Glutamatergic neuron (in vitro differentiated cells): ENCODE results near the gene RBBP7. TPM values are rescaled to one million over a fixed set of nuclear protein-coding genes. Genes with fewer than 3 reads are reported as not detected.
A peak's percentile ranks its signal among the peaks of the same experiment; 100 is the strongest.
"Not testable (repeated sequence)": the region's sequence is repeated elsewhere in the genome, so short reads cannot be mapped to it uniquely, and the experiment has no call there.

Experiments used
- DNase-seq: peaks from one replicate; pipeline ENCODE4 v3.0.0; 2022
- H3K27ac Mint-ChIP-seq: one replicate; pipeline ENCODE4 v1.8.0; 2020; ENCODE audit warnings: mild to moderate bottlenecking, mixed read lengths, inconsistent platforms; ENCODE audit not compliant: unreplicated experiment
- H3K27me3 Mint-ChIP-seq: one replicate; pipeline ENCODE4 v1.8.0; 2020; ENCODE audit warnings: mild to moderate bottlenecking, moderate library complexity, mixed read lengths, inconsistent platforms; ENCODE audit not compliant: unreplicated experiment
- H3K36me3 Mint-ChIP-seq: one replicate; pipeline ENCODE4 v1.8.0; 2020; ENCODE audit warnings: mild to moderate bottlenecking, mixed read lengths, inconsistent platforms; ENCODE audit not compliant: unreplicated experiment
- H3K4me1 Mint-ChIP-seq: one replicate; pipeline ENCODE4 v1.8.0; 2020; ENCODE audit warnings: mild to moderate bottlenecking, low read depth, mixed read lengths, inconsistent platforms; ENCODE audit not compliant: unreplicated experiment
- H3K4me3 Mint-ChIP-seq: one replicate; pipeline ENCODE4 v1.8.0; 2020; ENCODE audit warnings: mild to moderate bottlenecking, mixed read lengths, inconsistent platforms; ENCODE audit not compliant: unreplicated experiment
- H3K9me3 Mint-ChIP-seq: one replicate; pipeline ENCODE4 v1.8.0; 2020; ENCODE audit warnings: mild to moderate bottlenecking, moderate library complexity, mixed read lengths, inconsistent platforms; ENCODE audit not compliant: unreplicated experiment
- CTCF ChIP-seq: fragments of 200-600 bp; sonication (generic); IDR thresholded peaks from one replicate; pipeline ENCODE4 v1.5.0; 2021; ENCODE audit not compliant: partially characterized antibody, unreplicated experiment
- total RNA-seq: library from RNA; stranded (reverse); fragmentation: NEBNext Ultra II Directional; extraction: Animal tissue kit (Norgen Biotek cat#: 25700); gene quantifications from one replicate; pipeline ENCODE4 v1.2.1, GENCODE V29; 2021; ENCODE audit not compliant: unreplicated experiment

RBBP7 gene
- total RNA-seq, 1 donor from 2014 or later = 79.2 TPM

GRCh38 chrX:16867947-16868346 lies 2.2 kb downstream of the RBBP7 start:
- H3K9me3 Mint-ChIP-seq = peaks cover 4% of the 10 kb centered on the region
- peak overlapping the region; percentile 59 for H3K4me3 Mint-ChIP-seq
- peaks cover 6% of the 10 kb centered on the region for H3K4me1 Mint-ChIP-seq
- no peak for DNase-seq
- H3K27me3 Mint-ChIP-seq = peaks cover 5% of the 10 kb centered on the region
- TF ChIP-seq CTCF = no peak
- no peak overlapping the region for H3K27ac Mint-ChIP-seq
- H3K36me3 Mint-ChIP-seq = no peaks in the 10 kb centered on the region

- Mint-ChIP-seq H3K36me3 (no peaks in the 10 kb centered on the region), H3K4me1 (no peaks in the 10 kb centered on the region), H3K9me3 (no peaks in the 10 kb centered on the region), H3K27me3 (no peaks in the 10 kb centered on the region), H3K27ac (no peak overlapping the region), H3K4me3 (no peak overlapping the region)
- TF ChIP-seq CTCF = no peak
- DNase-seq = no peak
Observed at GRCh38 chrX:16862829-16863228, 7.3 kb downstream of the RBBP7 start.

GRCh38 chrX:16856744-16857143 lies 13.4 kb downstream of the RBBP7 start:
- Mint-ChIP-seq H3K9me3 (no peaks in the 10 kb centered on the region), H3K27ac (no peak overlapping the region), H3K36me3 (peaks cover 4% of the 10 kb centered on the region), H3K27me3 (no peaks in the 10 kb centered on the region), H3K4me3 (no peak overlapping the region), H3K4me1 (no peaks in the 10 kb centered on the region)
- no peak for TF ChIP-seq CTCF
- DNase-seq = no peak

- not testable (repeated sequence) for DNase-seq, H3K27ac Mint-ChIP-seq, H3K4me1 Mint-ChIP-seq, H3K36me3 Mint-ChIP-seq, H3K4me3 Mint-ChIP-seq, H3K9me3 Mint-ChIP-seq, H3K27me3 Mint-ChIP-seq
Observed at GRCh38 chrX:16856076-16856404, 14.1 kb downstream of the RBBP7 start.

GRCh38 chrX:16855363-16856075 lies 14.6 kb downstream of the RBBP7 start:
- no peak overlapping the region for H3K27ac Mint-ChIP-seq
- H3K4me3 Mint-ChIP-seq = no peak overlapping the region
- H3K27me3 Mint-ChIP-seq = no peaks in the 10 kb centered on the region
- no peak for TF ChIP-seq CTCF
- DNase-seq = no peak
- no peaks in the 10 kb centered on the region for H3K9me3 Mint-ChIP-seq
- H3K4me1 Mint-ChIP-seq = no peaks in the 10 kb centered on the region
- H3K36me3 Mint-ChIP-seq = peaks cover 4% of the 10 kb centered on the region
